ENCODE data around the gene NKD2. TPM values are rescaled to one million over a fixed set of nuclear protein-coding genes. Genes with fewer than 3 reads are reported as not detected.
"Not testable (repeated sequence)": the region's sequence is repeated elsewhere in the genome, so short reads cannot be mapped to it uniquely, and the experiment has no call there.

The NKD2 gene
- total RNA-seq, 1 donor from 2014 or later, result 28.3 TPM

GRCh38 chr5:1000329-1000728 is 8.3 kb upstream of the NKD2 start:
- Mint-ChIP-seq H3K9me3 (ENCODE audit: low read depth) (no peaks in the 10 kb centered on the region), H3K27me3 (peaks cover 37% of the 10 kb centered on the region), H3K4me3 (ENCODE audit: low read depth) (no peak overlapping the region), H3K27ac (no peak overlapping the region), H3K36me3 (ENCODE audit: insufficient read depth) (no peaks in the 10 kb centered on the region), H3K4me1 (ENCODE audit: low read depth) (peaks cover 9% of the 10 kb centered on the region)
- DNase-seq (ENCODE audit: low spot score, unreplicated experiment), result no peak
- TF ChIP-seq CTCF (IDR thresholded peaks at IDR 0.05; ENCODE audit: unreplicated experiment), result no peak

- not testable (repeated sequence) for H3K4me1 Mint-ChIP-seq (ENCODE audit: low read depth); H3K36me3 Mint-ChIP-seq (ENCODE audit: insufficient read depth); H3K4me3 Mint-ChIP-seq (ENCODE audit: low read depth); H3K9me3 Mint-ChIP-seq (ENCODE audit: low read depth); DNase-seq (ENCODE audit: low spot score, unreplicated experiment); H3K27ac Mint-ChIP-seq
- peaks cover 42% of the 10 kb centered on the region for H3K27me3 Mint-ChIP-seq
Observed at GRCh38 chr5:1000831-1001230, 7.8 kb upstream of the NKD2 start.

GRCh38 chr5:1001406-1002270 is 7.0 kb upstream of the NKD2 start:
- no peak overlapping the region for H3K27ac Mint-ChIP-seq
- H3K4me3 Mint-ChIP-seq (ENCODE audit: low read depth), result no peak overlapping the region
- peaks cover 7% of the 10 kb centered on the region for H3K4me1 Mint-ChIP-seq (ENCODE audit: low read depth)
- DNase-seq (ENCODE audit: low spot score, unreplicated experiment), result no peak
- peaks cover 50% of the 10 kb centered on the region for H3K27me3 Mint-ChIP-seq
- H3K9me3 Mint-ChIP-seq (ENCODE audit: low read depth), result no peaks in the 10 kb centered on the region
- H3K36me3 Mint-ChIP-seq (ENCODE audit: insufficient read depth), result no peaks in the 10 kb centered on the region
- no peak for TF ChIP-seq CTCF (IDR thresholded peaks at IDR 0.05; ENCODE audit: unreplicated experiment)

GRCh38 chr5:1002271-1002546 is 6.4 kb upstream of the NKD2 start:
- DNase-seq (ENCODE audit: low spot score, unreplicated experiment), result no peak
- no peaks in the 10 kb centered on the region for H3K9me3 Mint-ChIP-seq (ENCODE audit: low read depth)
- no peak overlapping the region for H3K27ac Mint-ChIP-seq
- peaks cover 1% of the 10 kb centered on the region for H3K4me1 Mint-ChIP-seq (ENCODE audit: low read depth)
- no peak for TF ChIP-seq CTCF (IDR thresholded peaks at IDR 0.05; ENCODE audit: unreplicated experiment)
- no peaks in the 10 kb centered on the region for H3K36me3 Mint-ChIP-seq (ENCODE audit: insufficient read depth)
- H3K27me3 Mint-ChIP-seq, result peaks cover 55% of the 10 kb centered on the region
- H3K4me3 Mint-ChIP-seq (ENCODE audit: low read depth), result no peak overlapping the region

- H3K9me3 Mint-ChIP-seq (ENCODE audit: low read depth), result no peaks in the 10 kb centered on the region
- no peak for TF ChIP-seq CTCF (IDR thresholded peaks at IDR 0.05; ENCODE audit: unreplicated experiment)
- H3K4me1 Mint-ChIP-seq (ENCODE audit: low read depth), result peaks cover 2% of the 10 kb centered on the region
- peaks cover 60% of the 10 kb centered on the region for H3K27me3 Mint-ChIP-seq
- no peak overlapping the region for H3K4me3 Mint-ChIP-seq (ENCODE audit: low read depth)
- no peak for DNase-seq (ENCODE audit: low spot score, unreplicated experiment)
- H3K27ac Mint-ChIP-seq, result no peak overlapping the region
- no peaks in the 10 kb centered on the region for H3K36me3 Mint-ChIP-seq (ENCODE audit: insufficient read depth)
Observed at GRCh38 chr5:1002836-1003235, 5.8 kb upstream of the NKD2 start.

- no peak for TF ChIP-seq CTCF (IDR thresholded peaks at IDR 0.05; ENCODE audit: unreplicated experiment)
- Mint-ChIP-seq H3K4me3 (ENCODE audit: low read depth) (peak overlapping the region; percentile 31), H3K27ac (no peak overlapping the region), H3K36me3 (ENCODE audit: insufficient read depth) (no peaks in the 10 kb centered on the region), H3K27me3 (peaks cover 61% of the 10 kb centered on the region), H3K9me3 (ENCODE audit: low read depth) (no peaks in the 10 kb centered on the region), H3K4me1 (ENCODE audit: low read depth) (peaks cover 3% of the 10 kb centered on the region)
- no peak for DNase-seq (ENCODE audit: low spot score, unreplicated experiment)
Observed at GRCh38 chr5:1003296-1003937, 5.2 kb upstream of the NKD2 start.
